Activated CD8-positive, alpha-beta memory T cell treated with anti-CD3 and anti-CD28 coated beads for 4 hours (primary cell): ENCODE results near the gene UBE2O.
"Not testable (repeated sequence)": the region's sequence is repeated elsewhere in the genome, so short reads cannot be mapped to it uniquely, and the experiment has no call there.

Experiments
- DNase-seq, 2 donors: peaks; one replicate each; pipeline ENCODE4 v3.0.0-alpha.2; 2020; ENCODE audit warnings: low read depth in 2 of 2

UBE2O gene

GRCh38 chr17:76370261-76370993, 82.5 kb downstream of the UBE2O start:
- no peak for DNase-seq

DNA sequence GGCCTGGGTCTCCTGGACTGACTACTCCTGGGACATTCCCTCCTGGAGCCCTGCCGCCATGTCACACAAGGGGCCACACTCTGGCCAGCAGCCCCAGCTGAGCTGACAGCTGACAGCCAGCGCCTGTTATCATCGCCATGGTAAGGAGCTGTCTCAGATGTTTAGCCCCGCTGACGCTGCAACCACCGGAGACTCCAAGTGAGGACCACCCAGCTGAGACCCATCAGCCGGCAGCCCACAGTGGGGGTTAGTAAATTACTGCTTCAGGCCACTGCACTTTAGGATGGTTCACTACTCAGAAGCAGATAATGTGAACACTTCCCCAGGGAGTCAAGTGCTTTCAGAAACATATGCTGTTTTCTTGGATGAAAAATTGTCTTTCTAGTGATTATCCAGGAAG, 83.1 kb downstream of the UBE2O start:
- no peak for DNase-seq

DNA sequence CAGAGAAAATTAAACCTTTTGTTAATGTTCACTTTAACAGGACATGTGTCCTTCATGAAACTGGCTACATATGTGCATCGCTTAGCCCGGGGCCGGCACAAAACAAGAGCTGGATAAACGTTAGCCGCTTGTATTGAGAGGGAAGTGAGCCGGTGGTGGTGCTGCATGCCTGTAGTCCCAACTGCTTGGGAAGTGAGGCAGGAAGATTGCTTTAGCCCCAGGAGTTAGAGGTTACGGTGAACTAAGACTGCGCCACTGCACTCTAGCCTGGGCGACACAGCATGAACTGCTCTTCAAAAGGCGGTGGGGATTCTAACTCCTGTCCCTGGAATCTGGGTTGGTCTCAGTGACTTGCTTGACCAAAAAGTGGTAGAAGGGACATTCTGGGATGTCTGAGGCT, 83.6 kb downstream of the UBE2O start:
- no peak for DNase-seq

DNA sequence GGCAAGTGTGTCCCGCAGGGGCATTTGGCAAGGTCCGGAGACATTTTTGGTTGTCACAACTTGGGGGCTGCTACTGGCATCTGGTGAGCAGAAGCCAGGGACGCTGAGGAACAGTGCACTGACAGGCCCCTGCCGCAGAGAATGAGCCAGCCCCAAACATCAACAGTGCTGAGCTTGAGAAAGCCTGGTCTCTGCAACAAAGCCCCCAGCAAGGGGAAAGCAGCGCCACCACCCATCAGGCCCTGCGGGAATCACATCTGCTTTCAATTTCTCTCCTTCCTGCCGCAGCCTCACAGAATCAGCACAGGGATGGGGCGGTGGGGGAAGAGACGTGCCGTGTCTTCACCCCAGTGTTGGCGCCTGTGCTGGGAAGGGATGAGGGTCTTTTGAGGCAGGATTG, 84.4 kb downstream of the UBE2O start:
- DNase-seq: no peak

DNA sequence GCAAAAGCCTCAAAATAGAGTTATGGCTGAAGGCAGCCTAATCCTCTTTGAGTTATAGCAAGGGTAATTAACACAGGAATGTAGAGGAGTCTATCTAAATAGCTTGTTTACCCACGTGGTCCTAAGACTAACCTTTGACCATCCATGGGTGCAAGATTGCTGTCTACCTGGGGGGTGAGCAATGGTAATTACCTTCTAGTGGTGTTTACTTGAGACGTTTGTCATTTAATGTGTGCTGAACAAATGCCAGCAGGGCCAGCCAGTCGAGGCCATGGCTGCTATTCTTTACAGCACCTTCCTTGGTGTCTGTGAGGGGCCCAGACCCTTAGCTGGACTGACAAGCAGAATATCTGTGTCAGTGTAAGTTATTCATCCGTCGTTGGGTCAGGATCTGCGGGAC, 85.3 kb downstream of the UBE2O start:
- DNase-seq: no peak

DNA sequence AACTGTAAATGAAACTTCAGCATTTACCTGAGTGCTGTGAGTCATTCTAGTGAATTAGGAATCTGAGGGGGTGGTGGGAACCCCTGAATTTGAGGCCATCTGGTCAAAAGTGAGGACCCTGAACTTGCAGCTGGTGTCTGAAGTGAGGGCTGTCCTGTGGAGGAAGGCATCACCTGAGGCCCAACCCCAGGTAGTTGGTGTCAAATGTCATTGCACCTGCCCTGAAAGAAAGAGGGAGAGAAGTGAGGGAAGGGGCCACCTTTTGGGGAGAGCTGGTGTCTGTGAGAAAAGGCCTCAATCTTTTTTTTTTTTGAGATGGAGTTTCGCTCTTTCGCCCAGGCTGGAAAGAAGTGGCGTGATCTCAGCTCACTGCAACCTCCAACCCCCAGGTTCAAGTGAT, 86.7 kb downstream of the UBE2O start:
- DNase-seq: no peak

DNA sequence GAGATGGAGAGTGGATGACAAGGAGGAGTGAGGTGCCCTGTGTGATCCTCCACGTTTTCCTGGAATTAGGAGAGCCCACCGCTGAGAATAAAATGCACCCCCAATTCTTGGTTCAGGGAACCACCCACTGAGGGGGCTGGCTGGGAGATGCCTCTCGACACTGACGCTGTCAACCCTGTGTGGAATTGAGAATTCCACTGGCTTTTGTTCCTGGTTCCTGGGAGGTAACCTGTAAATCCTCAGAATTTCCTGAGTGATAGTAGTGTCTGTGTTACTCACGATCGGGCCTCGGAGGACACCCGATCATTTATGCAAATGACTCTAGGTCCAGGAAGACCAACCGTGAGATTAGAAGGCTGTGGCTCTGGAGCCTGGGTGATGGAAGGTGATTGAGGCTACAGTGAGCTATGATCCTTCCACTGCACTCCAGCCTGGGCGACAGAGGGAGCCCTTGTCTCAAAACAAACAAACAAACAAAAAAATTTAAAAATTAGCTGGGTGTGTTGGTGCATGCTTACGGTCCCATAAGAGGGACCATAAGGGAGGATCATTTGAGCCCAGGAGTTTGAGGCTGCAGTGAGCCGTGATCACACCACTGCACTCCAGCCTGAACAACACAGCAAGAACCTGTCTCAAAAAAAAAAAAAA, 87.6 kb downstream of the UBE2O start:
- DNase-seq: no peak

GRCh38 chr17:76363107-76363842, 89.7 kb downstream of the UBE2O start:
- DNase-seq: no peak

- no peak for DNase-seq
Observed at GRCh38 chr17:76360461-76360860, 92.5 kb downstream of the UBE2O start.

- not testable (repeated sequence) for DNase-seq
Observed at GRCh38 chr17:76359776-76360175, 93.2 kb downstream of the UBE2O start.

DNA sequence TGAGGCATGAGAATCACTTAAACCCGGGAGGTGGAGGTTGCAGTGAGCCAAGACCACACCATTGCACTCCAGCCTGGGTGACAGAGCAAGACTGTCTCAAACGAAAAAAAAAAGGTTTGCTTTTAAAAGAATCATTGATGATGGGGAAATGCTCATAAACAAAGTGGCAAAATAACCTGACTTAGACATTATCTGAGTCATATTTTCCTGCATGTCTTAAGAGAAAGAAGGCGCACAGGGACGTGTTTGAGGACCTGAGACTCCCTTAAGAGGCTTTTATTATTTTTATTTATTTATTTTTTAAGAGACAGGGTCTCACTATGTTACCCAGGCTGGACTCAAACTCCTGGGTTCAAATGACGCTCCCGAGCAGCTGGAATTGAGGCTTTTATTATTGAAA, 93.6 kb downstream of the UBE2O start:
- DNase-seq: no peak

GRCh38 chr17:76357597-76358158, 95.3 kb downstream of the UBE2O start:
- no peak for DNase-seq

DNA sequence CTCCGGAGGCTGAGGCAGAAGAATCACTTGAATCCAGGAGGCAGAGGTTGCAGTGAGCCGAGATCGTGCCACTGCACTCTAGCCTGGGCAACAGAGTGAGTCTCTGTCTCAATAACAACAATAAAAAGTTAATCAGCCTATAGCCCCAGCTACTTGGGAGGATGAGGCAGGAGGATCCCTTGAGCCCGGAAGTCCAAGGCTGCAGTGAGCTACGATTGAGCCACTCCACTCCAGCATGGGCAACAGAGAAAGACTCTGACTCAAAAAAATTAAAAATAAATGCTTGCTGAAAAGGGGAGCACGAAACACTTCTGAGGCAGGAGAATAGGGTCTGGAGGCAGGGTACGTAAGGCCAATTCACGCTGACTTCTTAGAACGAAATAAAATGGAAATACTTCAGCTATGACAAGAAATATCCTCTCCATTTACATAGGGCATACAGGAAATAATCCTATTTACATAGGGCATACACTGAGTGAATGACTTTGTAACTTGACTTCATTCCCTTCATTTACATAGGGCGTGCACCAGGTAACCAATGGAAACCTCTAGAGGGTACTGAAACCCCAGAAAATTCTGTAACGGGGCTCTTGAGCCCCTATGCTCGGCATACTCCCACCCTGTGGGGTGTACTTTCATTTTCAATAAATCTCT, 96.0 kb downstream of the UBE2O start:
- no peak for DNase-seq

GRCh38 chr17:76354747-76355310, 98.1 kb downstream of the UBE2O start:
- no peak for DNase-seq

- DNase-seq: no peak
Observed at GRCh38 chr17:76354317-76354729, 98.6 kb downstream of the UBE2O start.

GRCh38 chr17:76353599-76354316, 99.2 kb downstream of the UBE2O start, which contains the start of gene PRPSAP1:
Gene PRPSAP1 (minus strand): TSS chr17:76353916. CDS start chr17:76353703, 213 bp downstream.
- DNase-seq: peak; percentile 60

- DNase-seq: no peak
Observed at GRCh38 chr17:76353004-76353598, 99.9 kb downstream of the UBE2O start.

- DNase-seq: no peak
Observed at GRCh38 chr17:76351526-76352071, 101.4 kb downstream of the UBE2O start.

GRCh38 chr17:76350463-76350862, 102.5 kb downstream of the UBE2O start:
- DNase-seq: no peak

GRCh38 chr17:76346936-76347335, 106.0 kb downstream of the UBE2O start:
- not testable (repeated sequence) for DNase-seq
